Measurements from ENCODE around the gene GBGT1.
"Not testable (repeated sequence)": the region's sequence is repeated elsewhere in the genome, so short reads cannot be mapped to it uniquely, and the experiment has no call there.

The GBGT1 gene

DNA sequence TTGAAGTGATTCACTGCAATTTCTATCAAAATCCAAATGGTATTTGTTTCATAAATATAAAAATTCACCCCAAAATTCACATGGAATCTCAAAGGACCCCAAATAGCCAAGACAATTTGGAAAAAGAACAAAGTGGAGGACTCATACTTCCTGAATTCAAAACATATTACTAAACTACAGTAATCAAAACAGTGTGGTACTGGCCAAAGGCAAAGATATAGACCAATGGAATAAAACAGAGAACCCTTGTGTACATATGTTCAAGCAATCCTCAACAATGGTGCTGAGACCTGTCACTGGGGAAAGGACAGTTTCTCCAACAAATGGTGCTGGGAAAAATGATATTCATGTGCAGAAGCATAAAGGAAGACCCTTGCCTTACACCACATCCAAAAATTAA is 31.3 kb upstream of the GBGT1 start:
- DNase-seq = no peak

DNA sequence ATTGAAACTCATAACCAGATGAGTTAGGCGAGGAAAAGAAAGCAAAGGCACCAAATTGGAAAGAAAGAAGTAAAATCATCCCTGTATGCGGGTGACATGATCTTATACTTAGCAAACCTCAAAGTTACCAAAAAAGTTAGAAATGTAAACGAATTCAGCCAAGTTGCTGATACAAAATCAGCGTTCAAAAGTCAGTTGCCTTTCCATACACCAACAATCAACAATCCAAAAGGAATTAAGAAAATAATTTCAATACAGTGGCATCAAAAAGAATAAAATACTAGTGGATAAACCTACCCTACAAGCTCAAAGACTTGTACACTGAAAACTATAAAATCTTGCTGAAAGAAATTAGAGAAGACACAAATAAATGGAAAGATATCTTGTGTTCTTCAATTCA is 30.9 kb upstream of the GBGT1 start:
- DNase-seq = no peak

DNA sequence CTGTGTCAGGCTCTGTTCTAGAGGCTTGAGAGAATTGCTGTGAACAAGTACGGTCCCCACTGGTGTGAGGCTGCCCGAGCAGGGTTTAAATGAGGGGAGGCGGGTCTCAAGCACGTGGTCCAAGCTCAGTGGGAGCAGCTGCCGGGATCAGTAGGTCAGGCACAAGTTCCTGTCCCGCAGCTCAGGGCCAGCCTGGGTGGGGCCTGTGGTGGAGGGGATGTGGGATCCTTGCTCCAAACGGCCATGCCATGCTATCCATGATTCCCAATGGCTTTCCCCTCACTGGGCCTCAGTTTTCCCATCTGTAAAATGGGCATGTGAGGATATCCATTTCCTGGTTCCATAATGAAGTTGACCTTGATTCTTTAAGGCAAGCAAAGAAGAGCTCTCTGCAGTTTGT is 28.3 kb upstream of the GBGT1 start:
- no peak for DNase-seq

DNA sequence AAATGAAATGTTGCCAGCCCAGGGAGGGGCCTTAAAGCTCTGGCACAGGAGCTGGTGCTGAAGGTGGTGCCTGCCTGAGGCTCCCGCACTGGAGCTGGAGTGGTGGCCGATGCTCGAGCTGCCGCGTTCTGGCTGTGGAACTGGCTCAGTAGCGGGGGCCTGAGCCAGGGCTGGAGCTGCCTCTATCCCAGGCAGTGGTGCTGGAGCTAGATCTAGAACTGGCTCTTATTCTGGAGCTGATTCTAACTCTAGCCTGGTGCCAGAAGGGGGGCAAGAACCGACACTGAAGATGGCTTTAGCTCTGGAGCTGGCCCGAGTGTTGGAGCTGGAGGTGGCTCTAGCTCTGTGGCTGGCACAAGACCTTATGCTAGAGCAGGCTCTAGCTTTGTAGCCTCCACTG is 26.1 kb upstream of the GBGT1 start:
- DNase-seq = no peak

DNA sequence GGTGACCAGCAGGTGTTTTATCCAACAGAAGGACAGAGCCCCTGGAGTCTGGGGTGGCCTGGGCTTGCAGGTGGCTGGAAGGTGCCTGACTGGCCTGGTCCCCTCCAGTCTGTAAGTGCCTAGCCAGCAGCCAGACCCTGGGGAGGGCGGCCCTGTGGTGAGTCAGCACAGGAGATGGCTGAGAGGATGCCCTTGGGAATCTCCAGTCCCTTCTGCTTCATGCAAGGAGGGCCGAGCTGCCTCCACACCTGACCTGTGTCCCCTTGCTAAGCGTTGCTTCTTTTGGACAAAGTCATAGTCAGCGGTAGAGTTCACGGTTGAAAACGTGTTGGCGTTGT is 25.1 kb upstream of the GBGT1 start:
- no peak for DNase-seq

DNA sequence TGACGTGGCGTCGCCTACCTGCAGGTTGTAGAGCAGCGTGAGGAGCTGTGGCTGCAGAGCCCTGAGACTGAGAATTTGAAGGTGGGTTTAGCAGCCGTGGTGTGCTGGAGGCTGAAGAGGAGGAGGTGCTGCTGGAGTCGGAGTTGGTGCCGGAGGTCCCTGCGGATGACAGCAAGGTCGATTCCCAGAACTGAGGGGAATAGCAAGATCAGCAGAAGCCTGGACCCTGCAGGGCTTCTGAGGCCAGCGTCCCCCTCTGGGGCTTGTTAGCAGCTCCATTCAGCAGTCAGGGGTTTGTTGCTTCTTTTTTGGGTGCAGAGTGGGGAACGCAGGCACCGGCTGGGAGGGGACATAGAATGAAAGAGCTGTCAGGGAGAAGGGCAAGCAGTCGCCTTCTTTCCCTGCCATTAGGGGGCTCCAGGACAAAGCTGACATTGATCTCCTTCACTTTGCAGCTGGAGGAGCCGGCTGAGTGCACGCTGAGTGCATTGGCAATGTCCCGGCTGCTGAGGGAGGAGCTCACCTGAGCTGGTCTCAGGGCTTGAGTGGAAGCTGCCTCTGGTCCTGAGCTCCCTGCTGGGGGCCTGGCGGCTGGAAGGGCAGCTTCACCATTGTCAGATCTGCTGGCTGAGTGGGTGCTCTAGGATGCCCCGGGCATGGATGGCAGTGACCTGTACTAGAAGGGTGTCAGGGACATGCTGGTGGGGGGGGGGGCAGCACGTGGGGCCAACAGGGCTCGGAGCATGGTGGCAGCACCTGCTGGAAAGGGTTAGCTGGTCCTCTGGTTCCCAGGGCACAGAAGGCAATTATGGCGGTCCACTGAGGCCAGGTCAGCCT is 24.5 kb upstream of the GBGT1 start:
- no peak for DNase-seq

DNA sequence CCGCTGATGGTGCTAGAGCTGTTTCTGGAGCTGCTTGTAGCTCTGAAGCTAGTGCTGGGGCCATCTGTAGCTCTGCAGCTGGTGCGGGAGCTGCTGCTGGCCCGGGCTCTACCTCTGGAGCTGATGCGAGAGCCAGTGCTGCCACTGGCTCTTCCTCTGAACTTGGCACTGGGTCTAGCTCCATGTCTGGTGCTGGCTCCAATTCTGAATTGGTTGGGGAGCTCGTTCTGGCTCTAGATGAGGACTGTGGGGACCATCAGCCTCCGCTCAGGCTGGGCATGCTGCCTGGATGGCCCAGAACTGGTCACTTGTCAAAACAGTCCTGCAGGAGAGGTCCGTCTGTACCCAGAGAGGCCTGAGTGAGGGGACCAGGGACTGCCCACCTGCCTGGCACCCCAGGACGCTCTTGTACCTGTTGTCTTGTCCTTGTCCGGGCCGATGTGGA is 23.9 kb upstream of the GBGT1 start:
- DNase-seq = no peak

DNA sequence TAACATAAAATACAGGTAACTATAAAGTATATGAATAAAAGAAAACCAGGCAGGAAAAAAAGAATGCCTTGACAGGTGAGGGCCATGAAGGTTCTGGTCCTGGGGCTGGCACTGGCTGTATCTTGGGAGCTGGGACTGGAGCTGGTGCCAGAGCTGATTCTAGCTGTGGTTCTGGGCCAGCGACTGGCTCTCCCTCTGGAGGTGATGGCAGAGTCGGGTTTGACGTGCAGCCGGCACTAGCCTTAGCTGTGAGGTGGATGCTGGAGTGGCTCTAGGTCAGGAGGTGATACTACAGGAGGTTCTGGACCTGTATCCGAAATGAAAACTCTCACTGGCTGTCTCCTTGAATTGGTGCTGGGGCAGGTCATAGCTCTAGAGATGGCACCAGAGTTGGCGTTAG is 23.0 kb upstream of the GBGT1 start:
- DNase-seq = no peak

DNA sequence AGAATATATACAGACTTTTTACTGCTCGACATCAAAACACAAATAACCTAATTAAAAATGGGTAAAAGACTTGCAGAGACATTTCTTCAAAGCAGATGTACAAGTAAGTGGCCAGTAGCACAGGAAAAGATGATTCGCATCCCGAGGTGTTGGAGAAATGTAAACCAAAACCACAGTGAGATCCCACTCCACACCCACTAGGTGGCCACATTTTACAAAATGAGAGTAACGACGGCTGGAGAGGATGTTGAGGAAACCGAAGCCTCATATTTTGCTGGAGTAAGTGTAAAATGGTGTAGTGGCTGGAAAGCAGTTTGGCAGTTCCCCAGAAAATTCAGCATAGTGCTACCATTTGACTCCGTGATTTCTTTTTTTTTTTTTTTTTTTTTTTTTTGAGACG is 21.3 kb upstream of the GBGT1 start:
- peak in 3 of 14 donors; percentile 2 to 7 (median 4) for DNase-seq

DNA sequence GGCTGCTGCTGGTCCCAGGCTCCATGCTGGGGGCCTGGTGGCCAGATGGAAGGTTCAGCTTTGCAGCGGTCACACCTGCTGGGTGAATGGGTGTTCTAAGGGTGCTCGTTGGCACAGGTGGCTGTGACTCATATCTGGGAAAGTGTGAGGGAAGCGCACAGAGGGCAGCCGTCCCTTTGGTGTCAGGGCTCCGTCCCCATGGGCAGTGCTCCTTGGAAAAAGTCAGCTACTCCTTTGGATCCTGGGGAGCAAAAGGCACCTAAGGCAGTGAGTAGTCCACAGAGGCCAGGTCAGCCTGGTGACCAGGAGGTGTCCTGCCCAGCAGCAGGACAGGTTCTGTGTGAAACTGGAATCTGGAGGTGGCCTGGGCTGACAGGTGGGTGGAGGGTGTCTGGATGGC is 18.4 kb upstream of the GBGT1 start:
- no peak for DNase-seq

DNA sequence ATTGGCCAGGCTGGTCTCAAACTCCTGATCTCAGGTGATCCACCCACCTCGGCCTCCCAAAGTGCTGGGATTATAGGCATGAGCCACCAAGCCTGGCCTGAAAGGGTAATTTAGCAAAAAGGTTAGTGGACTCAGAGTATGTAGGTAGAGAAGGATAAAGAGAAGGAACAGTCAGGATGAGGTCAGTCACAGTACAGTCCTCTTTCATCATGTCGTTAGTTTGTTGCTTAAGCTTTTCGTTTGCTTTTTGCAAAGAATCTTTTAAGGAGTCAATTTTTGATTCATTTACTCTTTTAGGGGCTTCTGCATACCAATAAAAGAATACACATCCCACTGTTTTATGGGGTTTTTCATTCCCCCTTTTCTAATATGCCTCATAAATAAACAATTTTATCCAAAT is 17.8 kb upstream of the GBGT1 start:
- no peak for DNase-seq

DNA sequence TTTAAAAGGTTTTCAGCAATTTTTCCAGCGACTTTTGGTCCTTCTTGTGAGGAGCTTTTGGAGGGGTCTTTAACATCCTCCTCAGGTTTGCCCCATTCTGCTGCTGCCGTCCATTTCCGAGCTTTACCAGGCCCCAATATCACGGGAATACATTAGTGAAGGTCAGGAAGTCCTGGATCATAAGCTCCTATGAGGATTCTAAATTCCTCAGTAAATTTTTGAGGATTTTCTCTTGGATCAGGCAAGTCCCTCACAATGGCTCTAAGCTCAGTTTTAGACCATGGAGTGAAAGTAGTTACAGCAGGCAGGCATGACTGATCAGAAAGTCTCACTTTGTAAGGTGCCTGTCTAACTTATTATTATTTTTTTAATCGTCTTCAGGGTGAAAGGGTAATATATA is 17.2 kb upstream of the GBGT1 start:
- DNase-seq = no peak

DNA sequence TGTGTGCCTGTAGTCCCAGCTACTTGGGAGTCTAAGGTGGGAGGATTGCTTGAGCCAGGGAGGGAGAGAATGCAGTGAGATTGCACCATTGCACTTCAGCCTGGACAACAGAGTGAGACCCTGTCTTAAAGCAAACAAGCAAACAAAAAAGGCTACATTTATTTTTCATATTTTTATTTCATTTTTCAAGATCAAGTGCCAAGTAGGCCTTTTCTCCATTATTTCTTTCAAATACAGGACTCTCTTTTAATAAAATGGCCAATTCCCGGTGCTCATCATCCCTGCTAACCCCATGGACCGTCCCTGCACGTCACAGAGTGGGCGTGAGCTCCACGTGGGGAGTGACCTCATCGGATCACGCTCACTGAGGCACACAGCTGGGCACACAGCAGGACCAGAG is 9.3 kb upstream of the GBGT1 start:
- DNase-seq = no peak

DNA sequence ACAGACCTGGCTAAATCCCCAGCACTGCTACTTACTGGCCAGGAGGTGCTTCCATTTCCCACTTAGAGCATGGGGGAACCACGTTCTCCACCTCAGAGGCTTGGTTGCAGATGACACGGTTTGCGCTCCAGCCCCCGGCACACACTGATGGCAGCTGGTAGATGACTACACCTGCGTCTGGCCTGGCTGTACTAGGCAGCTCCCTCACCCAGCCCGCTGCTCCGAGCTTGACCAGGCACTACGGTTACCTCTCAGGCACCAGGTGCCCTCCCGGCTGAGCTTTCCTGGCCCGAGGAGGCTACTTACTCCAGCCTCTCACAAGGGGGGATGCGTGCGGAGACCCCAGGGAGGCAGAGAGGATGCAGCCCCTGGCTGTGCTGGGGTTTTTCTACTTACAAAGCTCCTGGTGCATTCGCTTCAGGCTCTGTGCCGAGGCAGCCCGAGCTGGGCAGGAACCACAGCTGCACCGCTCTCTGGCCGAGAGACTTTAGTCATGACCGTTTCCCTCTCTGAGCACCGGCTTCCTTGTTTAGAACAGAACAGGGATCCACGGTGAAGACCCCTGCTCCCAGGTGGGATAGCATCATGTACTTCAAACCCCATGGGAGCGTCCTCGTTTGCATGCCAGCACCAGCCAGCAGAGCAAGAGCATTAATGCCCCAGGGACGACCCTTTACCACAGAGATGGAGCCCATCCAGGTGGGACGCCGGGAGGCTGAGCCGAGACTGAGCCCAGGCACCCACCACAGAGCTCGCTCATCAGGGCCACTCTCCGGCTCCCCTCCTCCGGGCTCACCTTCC is 7.6 kb upstream of the GBGT1 start:
- DNase-seq = no peak

DNA sequence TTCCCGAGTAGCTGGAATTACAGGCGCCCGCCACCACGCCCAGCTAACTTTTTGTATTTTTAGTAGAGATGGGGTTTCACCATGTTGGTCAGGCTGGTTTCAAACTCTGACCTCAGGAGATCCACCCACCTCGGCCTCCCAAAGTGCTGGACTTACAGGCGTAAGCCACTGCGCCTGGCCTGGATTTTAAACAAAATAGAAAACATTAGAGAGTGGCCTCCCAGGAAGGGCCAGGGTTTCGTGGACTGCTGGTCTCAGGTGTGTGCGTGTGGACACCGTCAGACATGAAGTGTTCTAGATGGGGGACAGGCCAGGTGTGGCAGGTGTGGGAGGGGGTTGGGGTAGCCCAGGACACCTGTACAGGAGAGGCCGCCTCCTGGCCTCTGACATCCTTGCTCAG is 7.0 kb upstream of the GBGT1 start:
- DNase-seq = no peak

DNA sequence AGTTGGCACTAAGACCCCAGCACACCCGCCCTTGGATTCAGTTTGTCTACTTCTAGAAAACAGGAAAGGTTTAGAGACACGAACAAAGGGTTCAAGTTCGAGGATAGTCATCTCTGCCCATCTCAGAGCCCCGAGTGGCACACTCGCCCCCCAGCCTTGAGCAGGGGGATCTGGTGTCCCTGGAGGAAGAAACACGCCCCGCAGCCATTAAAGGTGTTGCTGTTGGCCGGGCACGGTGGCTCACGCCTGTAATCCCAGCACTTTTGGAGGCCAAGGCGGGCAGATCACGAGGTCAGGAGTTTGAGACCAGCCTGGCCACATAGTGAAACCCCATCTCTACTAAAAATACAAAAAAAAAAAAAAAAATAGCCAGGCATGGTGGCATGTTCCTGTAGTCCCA is 6.0 kb upstream of the GBGT1 start:
- DNase-seq = not testable (repeated sequence)

DNA sequence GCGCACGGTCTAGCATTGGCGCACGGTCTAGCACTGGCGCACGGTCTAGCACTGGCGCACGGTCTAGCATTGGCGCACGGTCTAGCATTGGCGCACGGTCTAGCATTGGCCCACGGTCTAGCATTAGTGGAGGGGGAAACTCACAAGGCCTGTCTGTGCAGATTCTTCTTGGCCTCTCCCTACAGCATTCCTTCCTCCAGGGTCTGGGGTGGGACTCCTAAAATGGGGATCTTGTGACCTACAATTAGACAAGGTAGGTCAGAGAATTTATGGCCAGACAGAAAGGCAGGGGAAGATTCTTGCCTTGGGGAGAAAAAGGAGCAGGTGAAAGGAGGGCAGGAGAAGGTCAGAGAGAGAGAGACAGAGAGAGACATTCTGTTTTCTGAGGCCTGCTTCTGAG is 5.4 kb upstream of the GBGT1 start:
- DNase-seq = no peak

DNA sequence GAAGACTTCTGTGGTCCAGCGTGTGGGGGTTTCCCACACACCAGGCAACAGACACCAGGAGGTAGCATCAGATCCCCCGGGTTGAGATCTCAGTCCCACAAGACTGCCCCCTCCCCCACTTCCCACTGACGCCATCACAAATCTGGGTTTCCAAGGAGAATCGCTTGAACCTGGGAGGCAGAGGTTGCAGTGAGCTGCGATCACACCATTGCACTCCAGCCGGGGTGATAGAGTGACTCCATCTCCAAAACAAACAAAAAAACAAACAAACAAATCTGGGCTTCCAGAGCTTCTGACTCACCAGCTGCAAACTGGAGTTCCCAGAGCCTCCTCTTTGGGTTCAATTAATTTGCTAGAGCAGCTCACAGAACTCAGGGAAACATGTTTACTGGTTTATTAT is 4.7 kb upstream of the GBGT1 start:
- DNase-seq = no peak

DNA sequence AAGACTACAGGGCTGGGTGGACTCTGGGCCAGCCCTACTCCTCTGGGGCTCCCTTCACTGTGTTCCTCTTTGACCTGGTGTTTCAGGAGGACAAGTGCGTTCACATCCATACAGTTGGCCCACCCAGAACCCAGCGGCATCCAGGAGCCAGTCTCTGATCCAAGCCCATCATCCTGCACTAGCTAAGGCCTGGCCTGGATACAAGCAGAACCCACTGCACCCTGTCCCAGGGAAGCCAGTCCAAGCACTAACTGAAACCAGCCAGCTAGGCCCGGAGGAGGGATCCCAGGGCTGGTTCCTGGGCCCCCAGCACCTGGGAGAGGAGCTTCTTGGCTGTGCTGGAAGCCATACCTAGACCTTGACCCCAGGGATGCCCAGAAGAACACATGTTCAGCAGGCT is 4.1 kb upstream of the GBGT1 start:
- no peak for DNase-seq

DNA sequence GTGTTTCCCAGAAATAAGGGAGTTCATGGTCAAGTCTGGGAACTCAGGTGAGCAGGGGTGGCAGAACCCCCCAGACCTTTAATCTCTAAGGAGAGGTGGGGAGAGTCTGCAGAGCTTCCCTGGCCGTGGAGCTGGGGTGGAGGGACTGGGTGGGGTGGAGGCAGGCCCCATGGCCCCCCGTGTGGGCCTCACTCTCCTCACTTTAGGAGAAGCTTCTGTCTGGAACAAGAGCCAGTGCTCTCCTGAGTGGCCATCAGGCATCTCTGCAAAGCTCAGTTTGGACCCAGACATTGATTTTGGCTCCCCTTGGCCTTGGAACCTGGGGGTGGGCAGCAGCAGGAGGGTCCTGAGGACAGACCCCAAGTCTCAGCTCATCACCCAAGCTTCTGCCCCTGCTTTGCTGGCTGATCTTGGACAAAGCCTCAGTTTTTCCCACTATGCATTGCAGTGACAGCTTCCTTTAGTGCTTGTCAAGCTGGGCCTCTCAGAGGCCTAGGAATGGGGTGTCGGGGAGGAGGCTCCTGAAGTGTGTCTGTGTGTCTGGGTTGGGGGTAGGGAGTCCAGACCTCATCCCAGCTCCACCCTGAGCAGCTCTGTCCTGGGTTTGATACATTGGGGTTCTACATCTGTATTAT is 3.5 kb upstream of the GBGT1 start:
- DNase-seq = no peak

DNA sequence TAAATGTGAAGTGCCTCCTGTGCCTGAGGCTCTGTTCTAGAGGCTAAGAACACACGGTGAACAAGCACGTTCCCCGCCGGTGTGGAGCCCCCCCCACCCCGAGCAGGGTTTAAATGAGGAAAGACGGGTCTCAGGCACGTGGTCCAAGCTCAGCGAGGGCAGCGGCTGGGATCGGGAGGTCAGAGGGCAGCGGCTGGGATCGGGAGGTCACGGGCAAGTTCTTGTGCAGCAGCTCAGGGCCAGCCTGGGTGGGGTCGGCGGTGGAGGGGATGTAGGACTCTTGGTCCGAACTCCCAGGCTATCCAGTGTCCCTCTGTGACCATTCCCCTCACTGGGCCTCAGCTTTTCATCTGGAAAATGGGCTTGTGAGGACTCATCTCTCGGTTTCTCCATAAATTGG is 2.7 kb upstream of the GBGT1 start:
- no peak for DNase-seq

DNA sequence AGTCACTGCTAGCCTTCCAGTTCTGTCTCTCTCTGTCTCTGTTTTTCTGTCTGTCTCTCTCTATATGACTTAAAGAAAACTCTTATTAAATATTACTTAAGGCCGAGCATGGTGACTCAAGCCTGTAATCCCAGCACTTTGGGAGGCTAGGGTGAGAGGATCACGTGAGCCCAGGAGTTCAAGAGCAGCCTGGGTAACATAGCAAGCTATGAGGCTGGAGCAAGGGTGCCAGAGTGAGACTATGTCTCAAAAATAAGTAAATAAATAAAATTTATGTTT is 1.7 kb upstream of the GBGT1 start:
- DNase-seq = no peak

DNA sequence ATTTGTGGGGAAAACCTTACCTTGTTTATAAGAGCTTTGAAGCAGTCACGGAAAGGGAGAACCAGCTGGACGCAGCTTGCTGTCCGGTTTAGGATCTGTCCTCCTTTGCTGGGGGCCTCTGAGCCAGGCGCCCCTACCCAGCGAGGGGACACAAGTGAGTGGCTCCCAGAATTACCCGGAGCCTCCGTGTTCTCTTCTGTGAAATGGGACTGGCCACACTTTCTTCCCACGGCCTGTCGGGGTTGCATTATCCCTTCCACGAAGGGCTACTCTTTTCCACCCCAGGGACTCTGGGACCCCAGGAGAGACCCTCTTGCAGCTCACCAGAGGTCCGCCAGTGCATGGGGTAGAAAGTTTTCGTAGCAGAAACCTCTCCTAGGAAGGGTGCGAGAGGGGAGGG is 477 bp upstream of the GBGT1 start:
- DNase-seq = no peak
